ENCODE measurements around the gene PTPRE.

- TF ChIP-seq POLR2A (IDR thresholded peaks at IDR 0.05; ENCODE audit: low read length) = no peak
- TF ChIP-seq GATA1 (IDR thresholded peaks at IDR 0.05; ENCODE audit: low read depth, low read length) = no peak
Observed at GRCh38 chr10:127869329-127869728, 37.6 kb upstream of the PTPRE start.

Measured in erythroblast (primary cell).